GM18498 (cell line): ENCODE measurements around the gene BCAS1.

Experiments used
- ATAC-seq: cut with Tn5 transposase; IDR thresholded peaks from one replicate; pipeline ENCODE4 v1.9.1; 2021; ENCODE audit warnings: mild to moderate bottlenecking, moderate library complexity; ENCODE audit not compliant: unreplicated experiment

Gene BCAS1

DNA sequence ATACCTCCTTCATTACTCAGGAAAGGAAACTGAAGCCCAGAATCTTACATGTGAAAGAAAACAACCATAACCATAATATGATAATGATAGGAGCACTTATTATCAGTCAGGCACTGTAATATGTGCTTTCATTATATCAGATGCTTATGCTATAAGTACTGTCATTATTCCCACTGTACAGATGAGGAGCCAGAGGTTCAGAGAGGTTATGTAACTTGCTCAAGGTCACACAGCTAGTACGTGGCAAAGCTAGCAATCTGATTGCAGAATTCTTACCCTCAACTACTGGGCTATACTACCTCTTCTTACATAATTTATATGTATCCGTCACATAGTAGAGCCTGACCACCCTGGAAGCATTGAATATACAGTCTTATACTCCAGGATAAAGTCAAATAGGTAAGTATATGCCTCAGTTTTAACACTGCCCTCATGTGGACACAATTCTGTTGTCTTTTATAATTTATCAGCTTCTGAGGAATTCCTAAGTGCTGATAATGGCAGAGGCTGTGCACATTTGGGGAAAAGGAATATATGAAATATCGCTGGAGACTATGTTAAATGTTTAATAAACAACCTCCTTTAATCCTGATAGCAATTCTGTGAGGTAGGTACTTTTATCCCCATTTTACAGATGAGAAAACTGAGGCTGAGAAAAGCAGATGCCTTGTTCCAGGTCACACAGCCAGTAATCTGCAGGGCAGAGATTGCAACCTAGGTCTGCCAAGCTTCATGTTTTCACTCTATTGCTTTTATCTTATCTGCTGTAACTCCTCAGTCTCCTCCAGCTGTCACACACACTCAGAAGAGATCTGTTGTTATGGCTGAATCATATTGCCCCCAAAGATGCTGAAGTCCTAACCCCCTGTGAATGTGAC is 13.4 kb downstream of the BCAS1 start:
- ATAC-seq: no peak

- ATAC-seq: no peak
These were observed 15.9 kb downstream of the BCAS1 start for GRCh38 chr20:54054516-54054915.

- ATAC-seq: no peak
These were observed 19.3 kb downstream of the BCAS1 start for GRCh38 chr20:54051068-54051467.

DNA sequence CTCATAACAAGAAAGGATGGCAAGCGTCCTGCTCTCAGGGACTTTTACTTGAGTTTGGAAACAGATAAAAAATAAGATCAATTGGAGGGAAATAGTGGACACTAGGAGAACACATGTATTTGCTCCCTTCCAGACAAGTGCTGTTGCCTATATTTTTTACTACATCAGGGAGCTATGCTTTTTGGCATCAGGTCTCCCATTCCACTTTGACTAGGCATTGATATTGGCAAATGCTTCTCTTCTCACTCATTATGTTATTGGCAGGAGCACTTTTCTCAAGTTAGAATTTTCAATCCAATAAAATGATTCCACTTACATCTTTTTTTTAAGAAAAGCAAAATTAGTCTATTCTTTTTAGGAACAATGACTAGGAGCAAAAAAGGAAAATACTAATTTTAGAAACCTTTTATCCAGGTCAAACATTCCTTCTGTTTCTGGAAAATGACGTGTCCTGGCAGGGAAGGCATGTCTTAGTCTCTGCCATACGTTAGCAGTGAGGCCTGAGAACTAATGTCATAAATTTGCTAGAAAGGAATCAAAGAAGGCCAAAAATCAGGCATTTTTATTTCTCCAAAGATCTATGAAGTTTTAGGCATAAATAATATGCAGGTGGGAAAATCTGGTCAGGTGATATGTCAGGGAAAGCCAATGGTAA is 21.4 kb downstream of the BCAS1 start:
- no peak for ATAC-seq

- no peak for ATAC-seq
These were observed 21.9 kb downstream of the BCAS1 start for GRCh38 chr20:54048481-54048880.

GRCh38 chr20:54047720-54048119 is 22.7 kb downstream of the BCAS1 start:
- no peak for ATAC-seq

- ATAC-seq: no peak
These were observed 23.3 kb downstream of the BCAS1 start for GRCh38 chr20:54047048-54047447.

DNA sequence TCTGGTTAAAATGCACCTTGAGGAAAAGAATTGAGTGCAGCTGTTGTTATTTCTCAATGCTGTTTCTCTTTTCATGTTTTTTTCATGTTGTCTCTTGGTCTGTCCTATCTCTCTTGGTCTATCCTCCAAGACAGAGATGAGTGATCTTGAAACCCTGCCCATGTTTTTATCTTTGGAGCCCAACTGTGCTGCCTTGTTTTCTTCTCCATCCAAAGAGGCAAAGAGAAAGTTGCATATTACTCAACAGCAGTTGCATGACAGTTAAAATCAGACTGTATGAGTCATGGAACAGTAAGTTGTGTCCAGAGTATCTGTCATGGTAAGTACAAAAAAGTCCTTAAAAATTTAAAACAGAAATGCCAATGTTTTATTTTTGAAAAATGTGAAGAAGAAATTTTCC is 26.2 kb downstream of the BCAS1 start:
- peak; percentile 58 for ATAC-seq

- peak; percentile 52 for ATAC-seq
These were observed 27.1 kb downstream of the BCAS1 start for GRCh38 chr20:54043076-54043967.

GRCh38 chr20:54042021-54042420 is 28.4 kb downstream of the BCAS1 start:
- no peak for ATAC-seq

GRCh38 chr20:54041336-54041735 is 29.1 kb downstream of the BCAS1 start:
- no peak for ATAC-seq

DNA sequence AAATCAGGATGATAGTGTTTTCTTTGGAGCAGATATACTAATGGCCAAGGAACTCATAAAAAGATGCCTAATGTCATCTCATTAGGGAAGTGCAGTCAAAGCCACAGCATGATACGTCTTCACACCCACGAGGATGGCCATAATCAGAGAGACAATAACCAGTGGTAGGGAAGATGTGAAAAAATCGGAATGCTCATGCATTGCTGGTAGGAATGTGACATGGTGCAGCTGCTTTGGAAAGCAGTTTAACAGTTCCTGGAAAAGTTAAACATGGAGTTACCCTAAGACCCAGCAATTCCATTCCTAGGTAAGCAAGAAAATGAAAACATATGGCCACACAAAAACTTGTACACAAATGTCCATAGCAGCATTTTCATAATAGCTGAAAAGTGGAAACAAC is 29.9 kb downstream of the BCAS1 start:
- no peak for ATAC-seq

- ATAC-seq: no peak
These were observed 31.4 kb downstream of the BCAS1 start for GRCh38 chr20:54038961-54039360.

DNA sequence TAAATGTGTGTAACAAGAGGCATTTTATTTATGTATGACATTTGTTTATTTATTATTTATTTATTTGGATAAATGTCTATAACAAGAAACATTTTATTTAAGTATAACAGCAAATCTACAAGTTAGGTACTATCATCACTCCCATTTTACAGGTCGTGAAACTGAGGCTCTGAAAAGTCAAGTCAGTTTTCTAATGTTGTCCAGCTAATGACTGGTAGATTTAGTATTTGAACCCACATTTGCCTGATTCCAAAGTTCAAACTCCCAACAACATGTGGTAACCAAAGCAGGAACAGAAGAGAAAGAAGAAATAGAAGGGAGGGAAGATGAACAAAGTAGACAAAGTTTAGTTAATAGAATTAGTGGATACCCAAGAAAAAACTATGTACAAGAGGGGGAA is 32.9 kb downstream of the BCAS1 start:
- no peak for ATAC-seq

- ATAC-seq: no peak
These were observed 40.8 kb downstream of the BCAS1 start for GRCh38 chr20:54029643-54030042.

DNA sequence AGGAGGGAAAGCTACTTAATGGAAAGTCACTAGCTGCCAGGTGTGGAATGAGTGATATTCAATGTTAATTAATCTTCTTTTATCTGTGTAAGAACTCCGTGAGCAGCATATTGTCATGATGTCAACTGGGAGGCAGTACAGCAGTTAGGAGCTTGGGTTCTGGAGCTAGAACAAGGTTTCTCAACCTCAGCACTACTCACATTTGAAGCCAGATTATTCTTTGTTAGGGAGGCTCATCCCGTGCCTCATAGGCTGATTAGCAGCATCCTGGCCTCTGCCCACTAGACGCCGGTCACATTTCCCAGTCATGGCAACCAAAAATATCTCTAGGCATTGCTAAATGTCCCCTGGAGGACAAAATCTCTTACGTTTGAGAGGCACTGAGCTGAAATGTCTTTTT is 41.2 kb downstream of the BCAS1 start:
- no peak for ATAC-seq

DNA sequence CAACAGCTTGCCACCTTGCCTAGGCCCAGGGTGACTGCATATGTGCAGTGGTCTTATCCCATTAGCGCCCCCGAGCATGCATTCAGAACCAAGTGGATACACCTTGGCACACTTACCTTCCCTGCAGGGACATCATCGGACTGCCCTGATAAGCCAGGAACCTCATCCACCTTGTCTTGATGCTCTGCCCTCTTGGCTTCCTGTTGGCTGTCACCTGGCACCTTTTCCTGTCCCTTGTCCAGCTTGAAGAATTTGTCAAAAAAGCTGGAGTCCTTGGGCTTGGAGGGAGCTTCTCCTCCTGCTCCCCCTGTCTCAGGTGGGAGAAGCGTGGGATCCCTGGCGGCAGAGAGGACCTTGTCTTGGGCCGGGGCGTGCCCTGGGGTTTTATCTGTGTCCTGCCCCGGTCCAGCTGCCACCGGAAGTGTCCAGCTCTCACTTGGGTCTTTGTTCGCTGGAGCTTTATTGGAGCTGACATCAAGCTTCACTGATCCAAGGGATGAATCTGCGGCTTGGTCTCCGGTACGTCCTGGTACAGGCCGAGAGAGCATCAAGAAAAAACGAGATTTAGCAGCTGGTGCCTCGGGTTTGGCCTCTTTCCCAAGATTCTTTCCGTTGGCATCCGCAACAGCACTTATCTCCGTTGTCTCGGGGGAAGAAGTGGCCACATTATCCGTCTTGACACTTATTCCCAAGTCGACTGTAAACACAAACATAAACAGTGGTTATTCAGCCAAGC is 42.0 kb downstream of the BCAS1 start:
- ATAC-seq: no peak

- no peak for ATAC-seq
These were observed 42.7 kb downstream of the BCAS1 start for GRCh38 chr20:54027704-54028103.

DNA sequence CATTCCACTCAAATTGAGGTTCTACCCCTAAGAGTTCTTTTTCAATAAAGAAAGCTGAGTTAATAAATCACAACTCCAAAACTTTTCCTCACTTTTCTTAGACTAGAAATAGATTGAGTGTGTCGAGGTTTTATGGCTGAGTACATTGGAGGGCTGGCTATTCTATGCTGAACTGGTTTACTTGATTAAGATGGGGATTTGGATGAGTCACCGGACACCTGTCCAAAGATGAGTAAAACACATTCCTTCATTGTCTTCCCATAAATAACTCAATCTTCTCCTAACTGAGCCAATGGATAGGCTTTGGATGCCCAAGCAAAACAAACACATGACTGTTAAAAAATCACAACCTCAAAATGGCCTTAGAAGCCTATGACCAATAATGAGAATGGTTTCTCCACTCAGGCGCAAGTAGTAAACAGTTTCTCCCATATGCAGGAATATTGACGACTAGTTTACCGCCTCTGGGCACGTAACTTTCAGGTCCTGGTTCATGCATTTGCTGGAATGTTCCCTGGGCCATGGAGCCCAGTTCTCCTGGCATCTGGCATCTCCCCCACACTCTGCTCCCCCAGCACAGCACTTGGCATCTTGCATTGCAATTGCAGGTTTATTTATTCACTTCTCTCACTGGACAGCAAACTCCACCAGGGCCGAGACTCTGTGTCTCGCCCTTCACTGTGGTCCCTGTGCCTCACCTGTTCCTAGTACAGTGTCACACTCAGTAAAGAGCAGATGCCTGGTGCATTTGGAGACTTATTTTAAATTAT is 43.9 kb downstream of the BCAS1 start:
- ATAC-seq: no peak

- no peak for ATAC-seq
These were observed 45.1 kb downstream of the BCAS1 start for GRCh38 chr20:54025251-54025771.
